ENCODE data around the gene GYG1. TPM values are rescaled to one million over a fixed set of nuclear protein-coding genes. Genes with fewer than 3 reads are reported as not detected.
A peak's percentile ranks its signal among the peaks of the same experiment; 100 is the strongest.
"Not testable (repeated sequence)": the region's sequence is repeated elsewhere in the genome, so short reads cannot be mapped to it uniquely, and the experiment has no call there.

GYG1 gene
- total RNA-seq, 1 donor from 2014 or later: 202 TPM

- intact Hi-C loops (cut with DNase I): loop anchor here (5.0 kb wide), 2 partner anchors 43 to 113 kb away; partner anchors contain the start of gene HLTF
- DNase-seq (ENCODE audit: missing footprints) (no peak), ATAC-seq (no peak)
Observed at GRCh38 chr3:148974726-148975125, 16.6 kb upstream of the GYG1 start.

GRCh38 chr3:148975248-148975647, 16.1 kb upstream of the GYG1 start:
- ATAC-seq (peak; percentile 96), DNase-seq (ENCODE audit: missing footprints) (no peak)
- intact Hi-C loops (cut with DNase I): loop anchor here (5.0 kb wide), 2 partner anchors 42 to 112 kb away; partner anchors contain the start of gene HLTF

- peak; percentile 86 for ATAC-seq
- intact Hi-C loops (cut with DNase I): loop anchor here (5.0 kb wide), 2 partner anchors 42 to 112 kb away; partner anchors contain the start of gene HLTF
Observed at GRCh38 chr3:148975696-148976095, 15.6 kb upstream of the GYG1 start.

DNA sequence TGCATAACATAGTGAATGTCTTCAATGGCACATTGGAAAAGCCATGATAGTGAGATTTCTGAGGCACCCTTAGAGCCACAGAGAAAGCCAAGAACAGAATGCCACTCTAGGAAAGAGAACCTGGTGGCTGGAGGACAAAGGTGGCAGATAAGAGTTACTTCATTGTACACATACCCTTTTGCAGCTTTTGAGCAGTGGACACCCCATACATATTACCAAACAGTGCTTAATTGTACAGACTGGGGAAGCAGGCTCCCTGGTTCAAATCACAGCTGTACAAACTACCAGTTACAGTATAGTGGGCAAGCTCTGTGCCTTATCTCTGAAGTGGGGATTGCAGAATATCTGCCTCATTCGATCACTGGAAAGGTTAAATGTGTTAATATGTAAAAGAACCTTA, 10.1 kb upstream of the GYG1 start:
- no peak for ATAC-seq
- intact Hi-C loops (cut with DNase I): no loop called here
- no peak for DNase-seq (ENCODE audit: missing footprints)

More at GRCh38 chr3:148975696-148976095, 15.6 kb upstream of the GYG1 start:
- no peak for DNase-seq (ENCODE audit: missing footprints)

- intact Hi-C loops (cut with DNase I); DNase-seq (ENCODE audit: missing footprints); ATAC-seq: not testable (repeated sequence)
Observed at GRCh38 chr3:148987551-148987950, 3.8 kb upstream of the GYG1 start.

- no peak for DNase-seq (ENCODE audit: missing footprints)
- ATAC-seq: no peak
- intact Hi-C loops (cut with DNase I): loop anchor here (5.0 kb wide), 1 partner anchor 37 kb away; no protein-coding TSS in a partner anchor
Observed at GRCh38 chr3:148990236-148990635, 1.1 kb upstream of the GYG1 start.

GRCh38 chr3:148992027-148992634, 791 bp downstream of the GYG1 start:
- intact Hi-C loops (cut with DNase I): loop anchor here (5.0 kb wide), 1 partner anchor 35 kb away; no protein-coding TSS in a partner anchor
- peak; percentile 82 for DNase-seq (ENCODE audit: missing footprints)
- ATAC-seq: peak; percentile 51

DNA sequence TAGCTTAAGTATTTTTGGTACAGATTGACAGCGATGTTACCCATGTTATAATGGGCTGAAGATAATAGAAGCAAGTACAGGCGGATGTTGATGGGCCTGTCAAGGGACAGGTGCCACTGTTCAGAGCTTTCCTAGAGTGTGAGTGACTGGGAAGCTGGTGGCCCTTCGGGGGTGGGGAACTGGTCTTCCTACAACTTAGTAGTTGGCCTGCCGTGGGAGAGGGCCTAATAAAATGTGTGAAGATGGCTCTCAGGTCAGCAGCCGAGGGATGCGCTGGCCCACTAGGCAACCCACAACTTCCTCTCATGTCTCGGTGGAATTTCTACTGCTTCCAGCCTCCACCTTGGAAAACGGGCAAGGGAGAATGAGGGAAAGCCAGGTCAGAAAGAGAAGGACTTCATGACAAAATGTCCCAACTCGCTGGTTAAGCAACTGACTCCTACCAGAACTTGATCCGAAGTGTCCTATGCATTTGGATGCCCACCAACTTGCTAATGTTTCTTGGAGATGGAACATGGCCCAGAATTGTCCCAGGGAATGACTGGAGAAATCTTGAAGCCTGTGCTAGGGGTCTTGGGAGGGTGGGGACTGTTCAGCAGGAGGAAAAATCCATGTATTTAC, 1.4 kb downstream of the GYG1 start:
- intact Hi-C loops (cut with DNase I): loop anchor here (5.0 kb wide), 1 partner anchor 35 kb away; no protein-coding TSS in a partner anchor
- ATAC-seq (no peak), DNase-seq (ENCODE audit: missing footprints) (no peak)

GRCh38 chr3:148997623-148998022, 6.3 kb downstream of the GYG1 start:
- ATAC-seq (peak; percentile 61), DNase-seq (ENCODE audit: missing footprints) (no peak)
- intact Hi-C loops (cut with DNase I): no loop called here

DNA sequence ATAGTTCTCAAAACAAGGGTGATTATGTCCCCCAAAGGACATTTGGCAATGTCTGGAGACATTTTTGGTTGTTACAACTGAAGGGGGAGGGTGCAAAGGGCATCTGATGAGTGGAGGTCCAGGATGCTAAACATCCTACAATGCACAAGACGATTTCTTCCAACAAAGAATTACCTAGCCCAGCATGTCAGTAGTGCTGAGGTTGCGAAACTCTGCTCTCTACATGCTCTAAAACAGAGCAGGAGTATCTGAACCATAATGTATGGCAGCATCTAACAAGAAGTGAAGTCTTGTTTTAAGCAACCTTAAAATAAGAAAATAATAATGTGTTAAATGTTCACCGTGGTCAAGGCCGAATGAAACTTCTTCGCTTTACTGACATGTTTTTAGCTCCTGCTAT, 7.0 kb downstream of the GYG1 start:
- intact Hi-C loops (cut with DNase I): no loop called here
- DNase-seq (ENCODE audit: missing footprints): no peak
- ATAC-seq: no peak

DNA sequence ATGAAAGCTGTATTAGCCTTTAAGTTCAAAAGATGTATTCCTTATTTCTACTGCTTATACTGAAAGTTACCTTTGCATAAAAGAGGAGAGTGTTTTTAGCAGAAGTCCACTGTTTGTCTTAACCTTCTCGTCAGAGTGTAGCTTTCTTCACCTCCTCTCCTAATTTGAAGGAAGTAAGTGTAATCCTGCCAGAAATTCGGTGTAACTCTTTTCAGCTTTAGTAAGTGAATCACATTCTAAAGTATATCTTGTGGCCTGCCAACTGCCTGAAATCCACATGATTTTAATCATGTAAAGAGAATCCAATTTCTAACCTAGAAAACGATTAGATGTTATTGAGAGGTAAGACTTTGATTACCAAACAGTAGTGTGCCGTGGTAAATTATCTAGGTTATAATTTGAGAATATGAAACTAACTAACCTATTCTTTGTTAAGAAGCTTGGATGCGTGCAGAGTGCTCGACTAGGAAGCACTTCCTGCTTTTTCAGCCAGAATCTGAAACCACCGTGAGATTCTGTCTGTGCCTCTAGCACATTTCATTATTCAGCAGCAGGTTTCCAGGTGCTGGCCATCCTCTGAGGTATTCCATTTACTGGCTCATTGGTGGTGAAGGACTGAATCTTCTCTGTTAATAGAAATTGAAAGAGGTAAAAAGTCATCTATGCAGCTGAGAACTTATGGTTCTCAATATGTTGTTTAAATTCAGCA, 7.5 kb downstream of the GYG1 start:
- DNase-seq (ENCODE audit: missing footprints): no peak
- intact Hi-C loops (cut with DNase I): no loop called here
- no peak for ATAC-seq

GRCh38 chr3:148999806-149000205, 8.5 kb downstream of the GYG1 start:
- DNase-seq (ENCODE audit: missing footprints) (no peak), ATAC-seq (peak; percentile 66)
- intact Hi-C loops (cut with DNase I): no loop called here

GRCh38 chr3:149000206-149000745, 8.9 kb downstream of the GYG1 start:
- DNase-seq (ENCODE audit: missing footprints) (no peak), ATAC-seq (no peak)
- intact Hi-C loops (cut with DNase I): no loop called here

DNA sequence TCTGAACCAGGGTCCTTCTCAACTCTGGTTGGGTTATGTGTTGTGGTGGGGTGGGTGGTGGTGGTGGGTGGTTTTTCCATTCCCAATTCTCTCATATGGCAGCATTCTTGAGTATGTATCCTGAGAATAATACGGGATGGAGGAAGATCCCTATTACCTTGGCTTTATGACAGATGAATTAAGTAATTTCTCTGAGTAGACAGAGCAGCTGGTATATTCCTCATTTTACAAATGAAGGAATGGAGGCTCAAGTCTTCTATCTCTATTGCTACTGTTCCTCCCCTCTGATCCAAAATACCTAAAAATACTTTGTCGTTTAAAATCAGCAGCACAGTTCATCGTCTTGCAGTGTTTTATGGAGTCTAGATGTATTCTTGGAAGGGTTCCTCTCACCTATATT, 10.4 kb downstream of the GYG1 start:
- no peak for ATAC-seq
- no peak for DNase-seq (ENCODE audit: missing footprints)
- intact Hi-C loops (cut with DNase I): no loop called here

DNA sequence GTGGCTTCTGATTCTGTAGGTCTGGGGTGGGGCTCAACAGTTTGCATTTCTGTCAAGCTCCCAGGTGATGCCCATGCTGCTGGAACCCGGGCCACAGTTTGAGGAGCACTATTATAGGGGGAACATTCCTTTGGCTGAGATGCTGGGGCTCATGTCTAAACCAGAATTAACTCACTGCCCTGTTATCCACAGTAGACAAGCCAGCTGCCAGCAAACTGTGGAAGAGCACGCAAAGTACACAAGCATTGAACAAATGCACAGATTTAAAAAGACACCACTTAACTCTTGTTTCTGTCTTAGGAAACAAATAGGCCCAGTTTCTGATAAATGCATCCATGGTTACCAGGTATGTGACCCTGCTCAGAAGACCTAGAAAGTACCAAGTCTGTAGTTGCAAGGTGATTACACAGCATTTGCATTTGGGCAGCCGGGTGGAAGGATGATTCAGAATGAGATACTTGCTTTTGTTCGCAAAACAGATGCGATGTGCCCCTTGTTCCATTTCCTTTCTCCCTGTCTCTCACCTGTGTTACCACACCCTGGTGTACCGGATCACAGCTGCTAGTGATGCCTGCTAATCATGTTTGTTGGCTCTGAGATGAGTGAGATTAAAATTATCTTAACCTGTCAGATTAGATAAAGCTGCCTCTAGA, 12.4 kb downstream of the GYG1 start:
- no peak for ATAC-seq
- DNase-seq (ENCODE audit: missing footprints): no peak
- intact Hi-C loops (cut with DNase I): no loop called here

DNA sequence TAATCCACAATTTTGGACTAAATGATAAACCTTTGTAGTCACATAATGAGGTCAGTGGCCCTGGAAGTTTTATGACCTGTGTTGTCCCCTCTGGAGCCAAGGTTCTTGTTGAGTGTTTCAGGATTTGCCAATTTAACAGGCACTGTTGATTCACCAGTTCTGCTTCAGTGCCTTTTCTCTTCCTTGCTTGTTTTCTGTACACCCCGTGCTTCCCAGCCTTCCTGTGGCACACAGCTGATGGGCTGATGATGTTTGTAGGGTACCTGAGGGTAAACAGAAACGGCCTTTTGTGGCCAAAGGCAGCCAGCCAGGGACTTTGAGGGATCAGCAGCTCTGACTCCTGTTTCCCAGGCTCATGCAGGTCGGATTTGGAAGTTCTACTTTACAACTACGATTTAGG, 13.3 kb downstream of the GYG1 start:
- ATAC-seq (peak; percentile 55), DNase-seq (ENCODE audit: missing footprints) (no peak)
- intact Hi-C loops (cut with DNase I): no loop called here

- DNase-seq (ENCODE audit: missing footprints) (no peak), ATAC-seq (no peak)
- intact Hi-C loops (cut with DNase I): no loop called here
Observed at GRCh38 chr3:149005416-149005815, 14.1 kb downstream of the GYG1 start.

- intact Hi-C loops (cut with DNase I): no loop called here
- no peak for ATAC-seq
- DNase-seq (ENCODE audit: missing footprints): no peak
Observed at GRCh38 chr3:149007567-149008257, 16.4 kb downstream of the GYG1 start.

All from Right ventricle myocardium inferior (tissue), 1 donor.